GM12864 (cell line): ENCODE data around the gene RNASE4.

ENCODE experiments used
- DNase-seq: peaks from one replicate; pipeline ENCODE4 v3.0.0-alpha.2; 2011; ENCODE audit warnings: low read depth
- H3K4me3 ChIP-seq: 2 replicates; pipeline ENCODE4 v1.5.1; 2011; ENCODE audit warnings: mild to moderate bottlenecking, low read depth, low read length, control low read depth
- CTCF ChIP-seq: IDR thresholded peaks from 2 replicates; pipeline ENCODE4 v1.5.1; 2011; ENCODE audit warnings: low read depth, mild to moderate bottlenecking, moderate library complexity, low read length, control low read depth, inconsistent platforms; ENCODE audit errors: missing control alignments

RNASE4 gene

GRCh38 chr14:20682435-20683124 is 1.8 kb upstream of the RNASE4 start:
- no peak for TF ChIP-seq CTCF
- peak; percentile 72 for DNase-seq
- peak overlapping the region; percentile 82 for H3K4me3 ChIP-seq

GRCh38 chr14:20683125-20683890 is 1.1 kb upstream of the RNASE4 start:
- H3K4me3 ChIP-seq, result peak overlapping the region; percentile 82
- peak; percentile 93 for DNase-seq
- peak; percentile 5 for TF ChIP-seq CTCF

- DNase-seq, result no peak
- no peak for TF ChIP-seq CTCF
- H3K4me3 ChIP-seq, result peak overlapping the region; percentile 82
Measured at GRCh38 chr14:20684662-20685456, 499 bp downstream of the RNASE4 start.

GRCh38 chr14:20686386-20687143 is 2.2 kb downstream of the RNASE4 start:
- no peak overlapping the region for H3K4me3 ChIP-seq
- DNase-seq, result no peak
- TF ChIP-seq CTCF, result no peak

GRCh38 chr14:20687362-20688166 is 3.2 kb downstream of the RNASE4 start:
- no peak for DNase-seq
- TF ChIP-seq CTCF, result no peak
- no peak overlapping the region for H3K4me3 ChIP-seq
